ENCODE measurements around the gene GFM2. TPM values are rescaled to one million over a fixed set of nuclear protein-coding genes. Genes with fewer than 3 reads are reported as not detected.

The GFM2 gene, protein sequence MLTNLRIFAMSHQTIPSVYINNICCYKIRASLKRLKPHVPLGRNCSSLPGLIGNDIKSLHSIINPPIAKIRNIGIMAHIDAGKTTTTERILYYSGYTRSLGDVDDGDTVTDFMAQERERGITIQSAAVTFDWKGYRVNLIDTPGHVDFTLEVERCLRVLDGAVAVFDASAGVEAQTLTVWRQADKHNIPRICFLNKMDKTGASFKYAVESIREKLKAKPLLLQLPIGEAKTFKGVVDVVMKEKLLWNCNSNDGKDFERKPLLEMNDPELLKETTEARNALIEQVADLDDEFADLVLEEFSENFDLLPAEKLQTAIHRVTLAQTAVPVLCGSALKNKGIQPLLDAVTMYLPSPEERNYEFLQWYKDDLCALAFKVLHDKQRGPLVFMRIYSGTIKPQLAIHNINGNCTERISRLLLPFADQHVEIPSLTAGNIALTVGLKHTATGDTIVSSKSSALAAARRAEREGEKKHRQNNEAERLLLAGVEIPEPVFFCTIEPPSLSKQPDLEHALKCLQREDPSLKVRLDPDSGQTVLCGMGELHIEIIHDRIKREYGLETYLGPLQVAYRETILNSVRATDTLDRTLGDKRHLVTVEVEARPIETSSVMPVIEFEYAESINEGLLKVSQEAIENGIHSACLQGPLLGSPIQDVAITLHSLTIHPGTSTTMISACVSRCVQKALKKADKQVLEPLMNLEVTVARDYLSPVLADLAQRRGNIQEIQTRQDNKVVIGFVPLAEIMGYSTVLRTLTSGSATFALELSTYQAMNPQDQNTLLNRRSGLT
- polyA plus RNA-seq (2013, experiment 1 of 2): 13.5 TPM
- polyA plus RNA-seq (2013, experiment 2 of 2): 12.7 TPM

- H3K27me3 ChIP-seq (ENCODE audit: control insufficient read depth in 1 of 2, insufficient read depth in 1 of 2, low read length in 2 of 2): no peaks in the 10 kb centered on the region
- peaks cover 15% of the 10 kb centered on the region for H3K79me1 ChIP-seq (replicated peaks; ENCODE audit: low read length, poor library complexity, severe bottlenecking)
- peaks cover 4 to 32% of the 10 kb centered on the region in 2 experiments for H3K36me3 ChIP-seq (ENCODE audit: control insufficient read depth in 1 of 2, insufficient read depth in 2 of 2, low read depth in 1 of 2, low read length in 2 of 2)
- H3K18ac ChIP-seq (ENCODE audit: low read depth in 1 of 2, low read length in 2 of 2): peak within 1 kb of the TSS; percentile 79 to 95
- peak within 1 kb of the TSS; percentile 78 for H2BK15ac ChIP-seq (ENCODE audit: low read depth, poor library complexity, severe bottlenecking)
- H3K4me1 ChIP-seq (ENCODE audit: control insufficient read depth, insufficient read depth, low read depth, low read length): peaks cover 9% of the 10 kb centered on the region
- H4K91ac ChIP-seq (ENCODE audit: low read length): peak within 1 kb of the TSS; percentile 66
- H3K4ac ChIP-seq (ENCODE audit: low read depth in 1 of 2, low read length in 2 of 2): peak within 1 kb of the TSS in 1 of 2 experiments; percentile 96
- H3K14ac ChIP-seq (ENCODE audit: low read length in 2 of 2): peak within 1 kb of the TSS in 1 of 2 experiments; percentile 98
- H3K4me2 ChIP-seq (ENCODE audit: low read length, poor library complexity, severe bottlenecking): peak within 1 kb of the TSS; percentile 94
- no peak within 1 kb of the TSS for H2BK5ac ChIP-seq (ENCODE audit: low read depth, low read length, poor library complexity, severe bottlenecking)
- no peaks in the 10 kb centered on the region for H3K9me3 ChIP-seq (ENCODE audit: control insufficient read depth, low read length)
- DNase-seq: peak; percentile 97
- peak within 1 kb of the TSS in 1 of 2 experiments; percentile 57 for H3K23ac ChIP-seq (ENCODE audit: low read length in 2 of 2)
- peak within 1 kb of the TSS; percentile 95 to 98 for H3K4me3 ChIP-seq (ENCODE audit: insufficient read depth in 1 of 2, low read depth in 1 of 2, low read length in 2 of 2)
- peak within 1 kb of the TSS in 1 of 2 experiments; percentile 10 for H2BK12ac ChIP-seq (ENCODE audit: low read length in 2 of 2)
- no peak within 1 kb of the TSS for H2BK120ac ChIP-seq (ENCODE audit: low read depth, low read length)
- H2AFZ ChIP-seq (ENCODE audit: low read depth, low read length): peak within 1 kb of the TSS; percentile 97
- H3K9ac ChIP-seq (ENCODE audit: low read length): peak within 1 kb of the TSS; percentile 93
- peak within 1 kb of the TSS; percentile 16 for H2AK5ac ChIP-seq (ENCODE audit: low read length, severe bottlenecking)
- WGBS: under 1% methylated on average over 53 of the region's 54 CpGs
- H3K27ac ChIP-seq (ENCODE audit: low read length, poor library complexity, severe bottlenecking): peak within 1 kb of the TSS; percentile 68
- H4K8ac ChIP-seq (ENCODE audit: low read length): peak within 1 kb of the TSS; percentile 98
Observed at GRCh38 chr5:74766849-74767578, at the start of gene GFM2, which contains the start of gene NSA2. Gene GFM2 (minus strand): TSS chr5:74767117. CDS start chr5:74763742, 3,375 bp downstream. Gene NSA2 (plus strand): TSS chr5:74767249. CDS start chr5:74767361, 112 bp downstream.

GRCh38 chr5:74810915-74811314 lies 44.0 kb upstream of the GFM2 start:
- Histone ChIP-seq H3K79me1 (replicated peaks; ENCODE audit: low read length, poor library complexity, severe bottlenecking) (no peaks in the 10 kb centered on the region), H2AFZ (ENCODE audit: low read depth, low read length) (no peak overlapping the region), H3K18ac (ENCODE audit: low read depth in 1 of 2, low read length in 2 of 2) (no peak overlapping the region), H3K23ac (ENCODE audit: low read length in 2 of 2) (no peak overlapping the region), H3K9ac (ENCODE audit: low read length) (no peak overlapping the region), H2BK5ac (ENCODE audit: low read depth, low read length, poor library complexity, severe bottlenecking) (no peak overlapping the region), H4K91ac (ENCODE audit: low read length) (no peak overlapping the region), H2AK5ac (ENCODE audit: low read length, severe bottlenecking) (no peak overlapping the region), H3K27ac (ENCODE audit: low read length, poor library complexity, severe bottlenecking) (no peak overlapping the region), H3K4me2 (ENCODE audit: low read length, poor library complexity, severe bottlenecking) (no peak overlapping the region), H3K9me3 (ENCODE audit: control insufficient read depth, low read length) (no peaks in the 10 kb centered on the region), H4K8ac (ENCODE audit: low read length) (no peak overlapping the region), H2BK120ac (ENCODE audit: low read depth, low read length) (no peak overlapping the region), H2BK15ac (ENCODE audit: low read depth, poor library complexity, severe bottlenecking) (no peak overlapping the region), H3K36me3 (ENCODE audit: control insufficient read depth in 1 of 2, insufficient read depth in 2 of 2, low read depth in 1 of 2, low read length in 2 of 2) (no peaks in the 10 kb centered on the region), H2BK12ac (ENCODE audit: low read length in 2 of 2) (no peak overlapping the region), H3K4me1 (ENCODE audit: control insufficient read depth, insufficient read depth, low read depth, low read length) (no peaks in the 10 kb centered on the region), H3K14ac (ENCODE audit: low read length in 2 of 2) (no peak overlapping the region), H3K4ac (ENCODE audit: low read depth in 1 of 2, low read length in 2 of 2) (no peak overlapping the region), H3K4me3 (ENCODE audit: insufficient read depth in 1 of 2, low read depth in 1 of 2, low read length in 2 of 2) (no peak overlapping the region), H3K27me3 (ENCODE audit: control insufficient read depth in 1 of 2, insufficient read depth in 1 of 2, low read length in 2 of 2) (no peaks in the 10 kb centered on the region)
- no peak for DNase-seq
- WGBS: 96% methylated on average over 3 of the region's 4 CpGs

DNA sequence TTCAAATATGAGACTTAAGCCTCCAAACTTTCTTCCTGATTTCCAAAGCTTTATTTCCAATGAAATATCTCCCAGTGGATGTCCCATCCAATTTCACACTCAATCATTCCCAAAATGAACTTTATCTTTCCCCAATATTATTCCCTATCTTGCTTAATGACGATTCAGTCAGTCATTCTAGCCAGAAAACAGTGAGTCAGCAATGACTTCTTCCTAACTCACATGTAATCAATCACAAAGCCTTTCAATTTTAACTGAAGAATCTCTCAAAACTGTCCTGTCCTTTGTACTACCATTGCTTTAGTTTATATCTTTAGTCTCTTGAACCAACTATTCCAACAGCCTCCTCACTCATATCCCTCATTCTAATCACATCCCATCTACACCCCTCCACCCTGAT lies 35.0 kb upstream of the GFM2 start:
- H3K4me3 ChIP-seq (ENCODE audit: insufficient read depth in 1 of 2, low read depth in 1 of 2, low read length in 2 of 2): no peak overlapping the region
- no peaks in the 10 kb centered on the region for H3K36me3 ChIP-seq (ENCODE audit: control insufficient read depth in 1 of 2, insufficient read depth in 2 of 2, low read depth in 1 of 2, low read length in 2 of 2)
- H3K79me1 ChIP-seq (replicated peaks; ENCODE audit: low read length, poor library complexity, severe bottlenecking): no peaks in the 10 kb centered on the region
- no peak overlapping the region for H2AK5ac ChIP-seq (ENCODE audit: low read length, severe bottlenecking)
- no peaks in the 10 kb centered on the region for H3K9me3 ChIP-seq (ENCODE audit: control insufficient read depth, low read length)
- peaks cover 2% of the 10 kb centered on the region for H3K4me1 ChIP-seq (ENCODE audit: control insufficient read depth, insufficient read depth, low read depth, low read length)
- H2AFZ ChIP-seq (ENCODE audit: low read depth, low read length): no peak overlapping the region
- H3K4me2 ChIP-seq (ENCODE audit: low read length, poor library complexity, severe bottlenecking): no peak overlapping the region
- 11% methylated on average over 1 of the region's 1 CpG for WGBS
- H3K27me3 ChIP-seq (ENCODE audit: control insufficient read depth in 1 of 2, insufficient read depth in 1 of 2, low read length in 2 of 2): no peaks in the 10 kb centered on the region
- H3K9ac ChIP-seq (ENCODE audit: low read length): no peak overlapping the region
- H3K18ac ChIP-seq (ENCODE audit: low read depth in 1 of 2, low read length in 2 of 2): no peak overlapping the region
- no peak overlapping the region for H4K8ac ChIP-seq (ENCODE audit: low read length)
- no peak overlapping the region for H3K14ac ChIP-seq (ENCODE audit: low read length in 2 of 2)
- no peak overlapping the region for H3K4ac ChIP-seq (ENCODE audit: low read depth in 1 of 2, low read length in 2 of 2)
- H2BK5ac ChIP-seq (ENCODE audit: low read depth, low read length, poor library complexity, severe bottlenecking): no peak overlapping the region
- H2BK120ac ChIP-seq (ENCODE audit: low read depth, low read length): no peak overlapping the region
- H3K23ac ChIP-seq (ENCODE audit: low read length in 2 of 2): no peak overlapping the region
- DNase-seq: no peak
- no peak overlapping the region for H2BK12ac ChIP-seq (ENCODE audit: low read length in 2 of 2)
- no peak overlapping the region for H4K91ac ChIP-seq (ENCODE audit: low read length)
- no peak overlapping the region for H2BK15ac ChIP-seq (ENCODE audit: low read depth, poor library complexity, severe bottlenecking)
- no peak overlapping the region for H3K27ac ChIP-seq (ENCODE audit: low read length, poor library complexity, severe bottlenecking)

Measured in mesenchymal stem cell (in vitro differentiated cells and primary cell).